ENCODE results near the gene CACNA1H. TPM values are rescaled to one million over a fixed set of nuclear protein-coding genes. Genes with fewer than 3 reads are reported as not detected.

The CACNA1H gene
- total RNA-seq, 1 donor from 2014 or later = 6.7 TPM

DNA sequence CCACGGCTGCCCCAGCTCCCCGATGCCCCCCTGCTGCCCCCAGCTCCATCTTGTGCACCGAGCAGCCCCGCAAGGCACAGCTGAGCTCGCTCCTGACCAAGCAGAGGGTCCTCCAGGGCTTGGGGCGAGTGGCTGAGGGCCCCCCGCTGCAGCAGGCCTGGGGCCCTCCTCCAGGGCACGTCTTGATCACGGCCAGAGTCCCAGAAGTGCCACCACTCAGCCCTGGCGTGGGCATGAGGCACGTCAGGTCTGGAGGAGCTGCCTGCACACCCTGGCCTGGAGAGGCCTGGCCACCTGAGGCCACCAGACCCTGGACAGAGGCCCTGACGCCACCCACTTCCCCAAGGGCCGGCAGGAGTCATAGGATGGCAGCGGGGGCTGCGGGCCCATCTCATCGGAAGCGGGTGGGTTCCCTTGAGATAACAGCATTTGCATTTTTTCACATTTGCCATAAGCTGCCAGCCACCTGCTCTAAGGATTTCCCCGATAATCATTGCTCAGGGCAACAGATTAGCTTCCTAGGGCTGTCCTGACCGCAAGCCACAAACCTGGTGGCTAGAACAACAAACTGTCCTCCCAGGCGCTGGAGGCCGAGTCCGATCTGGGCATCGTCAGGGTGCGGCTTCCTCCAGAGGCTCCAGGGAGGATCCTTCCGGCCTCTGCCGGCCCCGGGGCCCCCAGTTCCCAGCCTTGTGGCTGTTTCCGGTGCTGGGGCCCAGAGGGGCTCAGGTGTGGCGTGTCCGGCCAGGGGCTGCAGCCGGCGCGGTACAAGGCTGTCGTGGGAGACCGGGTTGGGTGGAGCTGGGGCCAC, 32.9 kb upstream of the CACNA1H start:
- peaks cover 33% of the 10 kb centered on the region for H3K27me3 ChIP-seq (ENCODE audit: control insufficient read depth, insufficient read depth, low read length)
- H3K4me3 ChIP-seq (ENCODE audit: low read depth, low read length) = no peak overlapping the region
- no peak for DNase-seq (ENCODE audit: low read depth)
- TF ChIP-seq, protein P1, sequence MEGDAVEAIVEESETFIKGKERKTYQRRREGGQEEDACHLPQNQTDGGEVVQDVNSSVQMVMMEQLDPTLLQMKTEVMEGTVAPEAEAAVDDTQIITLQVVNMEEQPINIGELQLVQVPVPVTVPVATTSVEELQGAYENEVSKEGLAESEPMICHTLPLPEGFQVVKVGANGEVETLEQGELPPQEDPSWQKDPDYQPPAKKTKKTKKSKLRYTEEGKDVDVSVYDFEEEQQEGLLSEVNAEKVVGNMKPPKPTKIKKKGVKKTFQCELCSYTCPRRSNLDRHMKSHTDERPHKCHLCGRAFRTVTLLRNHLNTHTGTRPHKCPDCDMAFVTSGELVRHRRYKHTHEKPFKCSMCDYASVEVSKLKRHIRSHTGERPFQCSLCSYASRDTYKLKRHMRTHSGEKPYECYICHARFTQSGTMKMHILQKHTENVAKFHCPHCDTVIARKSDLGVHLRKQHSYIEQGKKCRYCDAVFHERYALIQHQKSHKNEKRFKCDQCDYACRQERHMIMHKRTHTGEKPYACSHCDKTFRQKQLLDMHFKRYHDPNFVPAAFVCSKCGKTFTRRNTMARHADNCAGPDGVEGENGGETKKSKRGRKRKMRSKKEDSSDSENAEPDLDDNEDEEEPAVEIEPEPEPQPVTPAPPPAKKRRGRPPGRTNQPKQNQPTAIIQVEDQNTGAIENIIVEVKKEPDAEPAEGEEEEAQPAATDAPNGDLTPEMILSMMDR (IDR thresholded peaks at IDR 0.05; ENCODE audit: insufficient read depth, low read length, poor library complexity, severe bottlenecking) = no peak
- no peaks in the 10 kb centered on the region for H3K36me3 ChIP-seq (ENCODE audit: control insufficient read depth, insufficient read depth, low read length)

DNA sequence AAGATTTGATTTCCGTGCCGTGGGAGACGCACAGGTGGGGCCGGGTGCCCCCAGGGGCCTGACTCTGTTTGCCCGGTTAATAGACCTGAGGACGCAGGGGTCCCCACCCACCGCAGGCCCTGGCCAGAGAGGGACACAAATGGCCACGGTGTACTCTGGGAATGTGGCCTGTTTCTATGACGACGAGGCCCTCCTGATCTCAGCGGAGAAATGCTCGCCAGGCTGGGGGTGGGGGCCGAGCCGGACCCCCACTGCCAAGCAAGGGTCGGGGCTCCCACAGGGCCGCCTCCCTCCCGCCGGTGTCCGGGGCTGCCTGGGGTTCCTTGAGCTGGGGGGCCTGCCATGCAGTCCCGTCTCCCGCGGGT, 32.3 kb upstream of the CACNA1H start:
- peaks cover 35% of the 10 kb centered on the region for H3K27me3 ChIP-seq (ENCODE audit: control insufficient read depth, insufficient read depth, low read length)
- TF ChIP-seq, protein P1 (IDR thresholded peaks at IDR 0.05; ENCODE audit: insufficient read depth, low read length, poor library complexity, severe bottlenecking) = no peak
- no peak for DNase-seq (ENCODE audit: low read depth)
- H3K36me3 ChIP-seq (ENCODE audit: control insufficient read depth, insufficient read depth, low read length) = no peaks in the 10 kb centered on the region
- no peak overlapping the region for H3K4me3 ChIP-seq (ENCODE audit: low read depth, low read length)

DNA sequence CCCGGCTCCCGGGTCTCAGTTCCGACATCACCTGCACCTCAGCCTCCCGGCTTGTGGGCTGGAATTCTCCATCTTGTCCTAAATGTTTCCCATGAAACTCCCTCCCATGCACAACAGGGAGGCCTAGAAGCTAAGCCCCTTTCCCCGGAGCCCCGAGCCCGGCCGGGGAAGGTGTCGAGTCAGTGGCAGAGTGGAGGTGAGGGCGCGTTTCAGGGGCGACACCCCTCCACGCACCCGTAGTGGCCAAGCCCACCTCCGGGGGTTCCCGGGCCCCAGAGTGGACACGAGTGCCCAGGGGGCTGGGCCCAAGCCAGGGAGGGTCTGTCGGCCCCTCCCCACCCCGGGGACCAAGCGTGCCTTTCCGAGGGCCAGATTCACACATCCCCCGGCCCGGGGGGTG, 31.9 kb upstream of the CACNA1H start:
- DNase-seq (ENCODE audit: low read depth) = no peak
- Histone ChIP-seq H3K27me3 (ENCODE audit: control insufficient read depth, insufficient read depth, low read length) (peaks cover 39% of the 10 kb centered on the region), H3K4me3 (ENCODE audit: low read depth, low read length) (no peak overlapping the region), H3K36me3 (ENCODE audit: control insufficient read depth, insufficient read depth, low read length) (no peaks in the 10 kb centered on the region)
- TF ChIP-seq, protein P1 (IDR thresholded peaks at IDR 0.05; ENCODE audit: insufficient read depth, low read length, poor library complexity, severe bottlenecking) = no peak

DNA sequence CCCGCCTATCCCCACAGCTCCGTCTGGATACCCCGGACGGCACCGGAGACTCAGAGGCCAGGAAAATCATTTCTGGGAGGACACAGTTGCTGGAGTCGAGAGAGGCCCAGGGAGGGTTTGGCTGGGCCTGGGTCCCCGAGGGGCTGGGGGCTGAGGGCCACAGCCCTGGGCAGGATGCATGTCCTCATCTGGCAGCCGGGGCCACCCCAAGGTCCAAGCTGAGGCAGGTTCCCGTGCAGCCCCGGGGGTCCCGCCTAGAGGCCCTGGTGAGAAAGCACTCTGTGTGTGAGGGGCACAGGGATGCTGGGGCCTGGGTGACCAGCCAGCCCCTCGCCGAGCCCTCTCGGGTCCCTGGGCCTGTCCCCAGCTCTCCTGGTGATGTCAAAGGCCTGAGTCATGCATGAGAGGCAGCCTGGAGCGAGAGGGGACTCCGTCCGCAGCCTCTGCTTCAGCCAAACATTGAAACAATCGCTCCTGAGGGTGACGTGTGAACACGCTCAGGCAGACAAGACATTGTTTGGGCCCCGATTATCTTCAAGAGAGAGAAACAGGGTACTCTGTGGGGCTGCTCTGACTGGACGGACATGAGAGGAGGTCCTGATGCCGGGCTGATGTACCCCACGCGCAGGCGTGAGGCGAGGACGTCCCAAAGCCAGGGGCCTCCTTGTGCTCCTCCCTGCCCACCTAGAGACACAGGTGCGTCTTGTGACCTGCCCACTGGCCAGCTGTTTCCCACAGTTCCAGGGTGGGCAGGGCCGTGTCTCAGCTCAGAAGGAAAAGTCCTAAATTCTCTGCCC, 31.1 kb upstream of the CACNA1H start:
- Histone ChIP-seq H3K27me3 (ENCODE audit: control insufficient read depth, insufficient read depth, low read length) (peaks cover 45% of the 10 kb centered on the region), H3K36me3 (ENCODE audit: control insufficient read depth, insufficient read depth, low read length) (no peaks in the 10 kb centered on the region), H3K4me3 (ENCODE audit: low read depth, low read length) (no peak overlapping the region)
- DNase-seq (ENCODE audit: low read depth) = no peak
- TF ChIP-seq, protein P1 (IDR thresholded peaks at IDR 0.05; ENCODE audit: insufficient read depth, low read length, poor library complexity, severe bottlenecking) = no peak

DNA sequence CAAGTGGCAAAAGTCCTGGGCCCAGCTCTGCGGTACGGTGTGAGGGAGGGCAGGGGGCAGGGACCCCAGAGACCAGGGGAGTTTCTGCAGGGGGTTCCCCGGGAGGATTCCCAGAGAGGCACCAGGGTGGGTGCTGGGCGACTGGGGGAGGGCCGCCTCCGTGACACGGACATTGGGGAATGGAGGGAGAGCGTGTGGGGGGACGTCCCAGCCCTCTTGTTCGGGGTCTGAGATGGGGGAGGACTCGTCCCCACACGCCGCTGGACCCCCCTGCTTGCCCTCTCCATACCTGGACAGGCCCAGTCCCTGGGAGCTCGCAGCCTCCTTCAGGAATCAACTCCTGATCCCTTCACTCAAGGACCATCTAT, 30.5 kb upstream of the CACNA1H start:
- no peaks in the 10 kb centered on the region for H3K36me3 ChIP-seq (ENCODE audit: control insufficient read depth, insufficient read depth, low read length)
- H3K27me3 ChIP-seq (ENCODE audit: control insufficient read depth, insufficient read depth, low read length) = peaks cover 45% of the 10 kb centered on the region
- DNase-seq (ENCODE audit: low read depth) = no peak
- TF ChIP-seq, protein P1 (IDR thresholded peaks at IDR 0.05; ENCODE audit: insufficient read depth, low read length, poor library complexity, severe bottlenecking) = no peak
- no peak overlapping the region for H3K4me3 ChIP-seq (ENCODE audit: low read depth, low read length)
